ENCODE results near the gene SASH1.

Gene SASH1

DNA sequence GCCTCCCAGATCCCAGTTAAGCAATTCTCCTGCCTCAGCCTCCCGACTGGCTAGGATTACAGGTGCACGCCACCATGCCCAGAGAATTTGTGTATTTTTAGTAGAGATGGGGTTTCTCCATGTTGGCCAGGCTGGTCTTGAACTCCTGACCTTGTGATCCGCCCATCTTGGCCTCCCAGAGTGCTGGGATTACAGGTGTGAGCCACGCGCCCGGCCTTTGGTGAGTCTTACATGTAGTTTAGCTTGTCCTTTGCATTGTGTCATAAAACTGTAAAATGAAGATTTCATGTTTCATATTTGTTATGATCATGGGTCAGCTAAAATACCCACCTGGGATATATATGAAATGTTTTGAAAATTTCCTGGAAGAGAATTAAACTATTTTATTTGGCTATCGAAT lies 183.5 kb downstream of the SASH1 start:
- DNase-seq, result no peak

DNA sequence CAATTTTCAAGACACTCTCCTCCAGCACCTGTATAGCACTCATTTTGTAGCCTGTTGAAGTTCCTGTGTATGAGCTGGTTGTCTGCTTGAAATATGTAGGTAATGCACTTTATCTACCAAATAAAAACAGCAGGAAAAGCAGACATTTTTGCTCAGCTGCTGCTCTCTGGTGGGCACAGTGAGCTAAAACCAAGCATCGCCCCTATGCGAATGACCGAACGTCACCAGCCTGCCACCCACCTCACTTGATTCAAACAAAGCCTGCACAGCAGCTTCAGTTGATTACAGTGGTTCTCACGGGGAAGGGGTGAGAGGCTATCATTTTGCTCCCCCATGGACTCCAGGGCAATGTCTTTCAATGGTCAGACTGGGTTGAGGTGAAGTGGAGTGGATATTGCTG lies 185.7 kb downstream of the SASH1 start:
- peak; percentile 14 for DNase-seq

DNA sequence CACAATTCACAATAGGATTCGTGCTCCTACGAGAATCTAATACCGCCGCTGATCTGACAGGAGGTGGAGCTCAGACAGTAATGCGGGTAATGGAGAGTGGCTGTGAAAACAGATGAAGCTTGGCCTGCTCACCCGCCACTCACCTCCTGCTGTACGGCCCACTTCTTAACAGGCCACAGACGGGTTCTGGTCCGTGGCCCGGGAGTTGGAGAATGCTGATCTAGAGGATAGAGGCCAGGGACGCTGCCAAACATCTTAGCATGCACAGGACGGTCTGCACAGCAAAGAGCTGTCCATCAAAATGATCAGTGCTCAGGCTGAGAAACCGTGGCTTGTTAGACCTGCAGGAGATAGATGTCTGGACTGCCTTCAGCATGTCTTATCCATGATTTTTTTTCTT lies 186.4 kb downstream of the SASH1 start:
- no peak for DNase-seq

DNA sequence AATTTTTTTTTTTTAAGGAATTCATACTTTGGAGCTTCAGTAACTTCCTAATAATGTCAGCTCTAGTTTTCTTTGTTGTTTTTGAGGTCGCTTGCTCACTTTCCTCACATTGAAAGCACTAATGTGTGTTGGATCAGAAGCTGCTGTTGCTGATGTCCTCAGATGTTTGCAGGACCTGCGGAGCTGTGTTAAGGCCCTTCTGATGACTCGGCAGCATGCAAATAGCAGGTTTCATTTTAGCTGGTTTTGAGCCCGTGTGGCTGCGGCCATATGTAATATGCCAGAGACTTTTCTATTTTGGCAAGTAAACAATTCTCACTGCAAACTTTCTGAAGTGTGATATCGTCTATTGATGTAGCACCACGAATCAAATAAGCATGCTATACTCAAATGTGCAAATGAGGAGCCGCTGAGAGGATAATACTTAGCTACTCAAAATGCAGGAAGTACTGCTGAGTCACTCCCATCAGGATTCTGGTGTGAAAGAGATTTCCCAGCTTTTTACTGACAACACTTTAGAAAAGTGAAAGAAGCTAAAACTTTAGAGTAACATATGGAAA lies 187.8 kb downstream of the SASH1 start:
- peak; percentile 62 for DNase-seq

DNA sequence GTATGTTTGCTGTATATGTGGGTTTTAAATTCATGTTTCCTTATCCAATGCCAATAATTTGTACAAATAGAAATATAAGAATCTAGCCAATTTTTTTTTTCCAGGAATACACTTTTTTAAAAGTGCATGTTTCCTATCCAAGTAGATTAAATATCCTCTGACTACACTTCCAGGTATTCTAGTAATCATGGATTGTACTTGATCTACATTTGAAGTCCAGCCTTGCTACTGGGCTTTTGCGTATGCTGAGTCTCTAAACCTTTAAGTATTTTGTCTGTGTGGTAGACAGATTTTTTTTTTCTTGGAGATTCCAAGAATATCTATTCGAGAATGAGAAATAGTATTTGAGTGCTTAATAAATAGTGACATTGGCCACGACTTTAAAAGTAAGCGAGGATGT lies 188.3 kb downstream of the SASH1 start:
- DNase-seq, result no peak

DNA sequence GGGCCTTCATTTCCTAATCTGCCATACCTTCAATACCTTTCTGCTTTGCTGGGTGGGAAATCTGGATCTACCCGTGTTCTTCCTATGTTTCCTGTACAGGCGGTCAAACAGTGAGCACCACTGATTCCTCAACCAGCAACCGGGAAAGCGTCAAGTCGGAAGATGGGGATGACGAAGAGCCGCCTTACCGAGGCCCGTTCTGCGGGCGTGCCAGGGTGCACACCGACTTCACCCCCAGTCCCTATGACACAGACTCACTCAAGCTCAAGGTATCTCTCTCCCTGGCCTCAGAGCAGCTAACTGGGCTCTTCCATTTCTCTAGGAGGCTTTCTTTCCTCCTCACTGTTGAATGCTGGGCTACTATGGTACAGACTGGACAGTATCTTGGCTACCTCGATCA lies 190.1 kb downstream of the SASH1 start:
- no peak for DNase-seq

DNA sequence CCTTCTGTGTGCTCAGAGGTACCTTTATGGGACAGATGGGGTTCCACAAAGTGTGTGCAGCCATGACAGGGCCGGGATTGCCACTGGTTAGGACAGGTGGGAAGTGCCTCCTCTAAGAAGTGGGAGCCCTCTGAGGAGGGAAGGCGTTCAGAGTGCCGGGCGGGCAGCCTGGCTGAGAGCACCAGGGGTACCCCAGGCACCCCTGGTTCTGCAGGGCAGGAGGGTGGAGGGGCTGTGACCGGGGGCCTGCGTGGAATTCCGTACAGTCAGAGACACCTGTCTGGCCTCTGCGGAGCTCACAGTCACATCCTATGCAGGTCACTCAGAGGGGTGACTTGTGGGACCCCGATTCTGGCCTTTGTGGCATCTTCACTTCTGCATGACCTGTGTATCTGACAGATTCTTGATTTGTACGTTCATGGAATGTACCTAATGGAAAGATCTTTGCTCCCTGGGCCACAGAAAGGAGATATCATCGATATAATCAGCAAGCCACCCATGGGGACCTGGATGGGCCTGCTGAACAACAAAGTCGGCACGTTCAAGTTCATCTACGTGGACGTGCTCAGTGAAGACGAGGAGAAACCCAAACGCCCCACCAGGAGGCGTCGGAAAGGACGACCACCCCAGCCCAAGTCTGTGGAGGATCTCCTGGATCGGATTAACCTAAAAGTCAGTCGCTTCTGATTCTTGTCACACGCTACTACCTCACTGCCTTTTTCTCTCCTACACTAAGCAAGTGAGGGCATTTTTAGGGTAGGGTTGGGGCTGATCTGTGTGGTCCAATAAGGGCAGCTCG lies 190.9 kb downstream of the SASH1 start:
- no peak for DNase-seq

DNA sequence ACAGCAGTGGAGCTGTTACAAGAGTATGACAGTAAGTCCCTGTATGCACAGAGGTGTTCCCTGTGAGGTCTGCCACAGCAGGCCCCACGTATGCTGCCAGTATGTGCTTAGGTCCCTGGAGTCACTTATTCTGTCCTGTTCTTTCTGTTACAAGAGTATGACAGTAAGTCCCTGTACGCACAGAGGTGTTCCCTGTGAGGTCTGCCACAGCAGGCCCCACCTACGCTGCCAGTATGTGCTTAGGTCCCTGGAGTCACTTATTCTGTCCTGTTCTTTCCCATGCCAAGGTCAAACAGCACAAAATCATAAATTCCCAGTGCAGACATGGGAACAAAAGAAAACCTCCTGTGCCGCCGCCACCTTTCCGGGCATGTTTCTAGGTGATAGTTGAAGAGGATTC lies 192.2 kb downstream of the SASH1 start:
- no peak for DNase-seq

DNA sequence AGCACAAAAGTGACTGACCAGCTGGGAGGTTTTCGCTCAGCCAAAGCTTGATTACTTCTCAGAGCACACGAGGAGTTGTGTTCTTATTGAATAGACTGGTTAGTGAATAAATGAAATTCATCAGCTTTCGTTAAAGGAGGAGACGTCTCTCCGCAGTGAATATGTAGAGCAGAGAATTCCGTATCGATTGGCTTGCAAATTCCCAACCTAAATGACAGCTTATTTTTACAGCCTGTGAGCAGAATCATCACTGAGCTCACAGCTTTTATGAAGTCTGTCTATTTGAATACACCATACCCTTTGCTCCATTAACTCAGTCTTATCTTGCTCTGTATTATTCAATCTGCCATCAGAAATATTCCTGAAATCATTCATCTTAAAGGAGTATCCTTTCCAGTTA lies 192.7 kb downstream of the SASH1 start:
- no peak for DNase-seq

DNA sequence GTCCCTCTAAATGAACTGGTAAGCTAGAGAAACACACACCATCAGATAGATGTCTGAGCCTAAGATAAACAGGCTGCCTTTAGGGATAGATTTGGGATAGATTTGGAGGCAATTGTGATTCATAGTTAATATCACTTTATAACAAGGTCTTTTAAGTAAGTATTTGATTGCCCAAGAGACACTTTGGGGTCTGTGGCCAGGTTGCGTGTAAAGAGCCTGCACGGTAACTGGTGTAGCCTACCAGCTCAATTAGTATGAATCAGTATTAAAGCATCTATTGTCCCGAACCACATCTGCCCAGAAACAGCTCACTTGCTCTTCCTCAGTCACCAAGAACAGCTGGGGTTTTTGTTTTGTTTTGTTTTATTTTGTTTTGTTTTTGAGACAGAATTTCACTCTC lies 193.3 kb downstream of the SASH1 start:
- no peak for DNase-seq

DNA sequence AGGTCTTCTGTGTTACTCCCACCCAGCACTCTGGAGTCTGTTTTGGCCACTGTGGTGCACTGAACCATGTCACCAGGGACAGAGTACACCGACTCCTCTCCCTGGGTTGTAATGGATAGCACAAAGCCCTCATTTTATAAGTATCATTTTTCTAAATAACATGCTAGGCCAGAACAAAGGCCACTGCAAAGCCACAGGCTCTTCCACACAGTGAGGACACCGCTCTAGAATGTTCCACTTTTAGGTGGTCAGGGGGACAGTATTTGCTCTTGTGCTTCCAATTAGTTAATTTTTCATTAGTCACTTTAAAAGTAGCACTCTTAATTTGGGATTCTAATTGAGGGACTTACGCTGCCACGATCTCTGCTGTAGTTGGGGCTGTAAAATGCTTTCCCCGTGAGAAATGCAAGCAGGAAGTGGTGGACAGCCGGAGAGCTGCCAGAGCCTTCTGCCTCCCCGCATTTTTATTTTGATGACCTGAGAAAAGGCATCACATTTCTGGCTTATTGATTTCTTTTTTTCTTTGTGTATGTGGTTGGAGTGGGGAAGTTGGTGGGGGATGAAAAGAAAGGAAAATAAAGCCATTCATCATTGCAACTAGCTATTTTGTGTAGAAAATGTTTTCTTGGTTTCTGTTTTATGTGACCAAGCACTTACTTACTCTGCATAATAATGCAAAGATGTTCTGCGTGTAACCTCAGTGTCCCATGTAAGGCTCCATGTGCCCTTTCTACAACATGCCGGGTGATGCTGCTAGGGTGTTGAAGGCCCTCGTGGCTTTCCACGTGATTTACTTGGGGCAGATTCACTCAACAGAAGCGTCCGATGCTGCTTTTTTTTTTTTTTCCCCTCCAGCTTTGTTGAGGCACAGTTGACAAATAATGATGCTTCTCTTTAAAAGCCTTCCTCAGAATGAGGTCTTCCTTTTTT lies 195.9 kb downstream of the SASH1 start:
- DNase-seq, result no peak

DNA sequence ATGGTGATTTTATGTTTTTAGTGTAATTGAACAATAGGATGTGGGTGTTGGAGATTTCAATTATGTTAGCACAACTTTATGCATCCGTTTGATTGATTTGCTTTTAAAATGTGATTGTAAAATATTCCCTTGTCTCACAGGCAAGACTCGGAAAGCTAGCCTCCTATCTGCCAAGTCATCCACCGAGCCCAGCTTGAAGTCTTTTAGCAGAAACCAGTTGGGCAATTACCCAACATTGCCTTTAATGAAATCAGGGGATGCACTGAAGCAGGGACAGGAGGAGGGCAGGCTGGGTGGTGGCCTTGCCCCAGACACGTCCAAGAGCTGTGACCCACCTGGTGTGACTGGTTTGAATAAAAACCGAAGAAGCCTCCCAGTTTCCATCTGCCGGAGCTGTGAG lies 200.9 kb downstream of the SASH1 start:
- no peak for DNase-seq

DNA sequence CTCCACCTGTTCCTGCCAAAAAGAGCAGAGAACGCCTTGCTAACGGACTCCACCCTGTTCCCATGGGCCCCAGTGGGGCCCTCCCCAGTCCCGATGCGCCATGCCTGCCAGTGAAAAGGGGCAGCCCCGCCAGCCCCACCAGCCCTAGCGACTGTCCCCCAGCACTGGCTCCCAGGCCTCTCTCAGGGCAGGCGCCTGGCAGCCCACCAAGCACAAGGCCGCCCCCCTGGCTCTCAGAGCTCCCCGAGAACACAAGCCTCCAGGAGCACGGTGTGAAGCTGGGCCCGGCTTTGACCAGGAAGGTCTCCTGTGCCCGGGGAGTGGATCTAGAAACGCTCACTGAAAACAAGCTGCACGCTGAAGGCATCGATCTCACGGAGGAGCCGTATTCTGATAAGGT lies 201.8 kb downstream of the SASH1 start:
- no peak for DNase-seq

DNA sequence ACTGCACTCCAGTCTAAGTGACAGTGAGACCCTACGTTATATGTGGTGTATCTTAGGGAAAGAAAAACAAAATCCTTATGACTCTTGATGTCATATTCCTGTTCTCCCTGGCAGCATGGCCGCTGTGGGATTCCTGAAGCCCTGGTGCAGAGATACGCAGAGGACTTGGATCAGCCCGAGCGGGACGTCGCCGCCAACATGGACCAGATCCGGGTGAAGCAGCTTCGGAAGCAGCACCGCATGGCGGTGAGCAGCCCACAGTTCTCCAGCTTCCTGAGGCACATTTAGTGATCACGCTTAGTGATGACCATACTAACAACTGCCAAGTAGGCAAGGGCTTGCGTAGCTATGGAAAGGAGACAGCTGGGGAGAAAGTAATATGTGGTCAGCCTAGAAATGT lies 203.3 kb downstream of the SASH1 start:
- no peak for DNase-seq

DNA sequence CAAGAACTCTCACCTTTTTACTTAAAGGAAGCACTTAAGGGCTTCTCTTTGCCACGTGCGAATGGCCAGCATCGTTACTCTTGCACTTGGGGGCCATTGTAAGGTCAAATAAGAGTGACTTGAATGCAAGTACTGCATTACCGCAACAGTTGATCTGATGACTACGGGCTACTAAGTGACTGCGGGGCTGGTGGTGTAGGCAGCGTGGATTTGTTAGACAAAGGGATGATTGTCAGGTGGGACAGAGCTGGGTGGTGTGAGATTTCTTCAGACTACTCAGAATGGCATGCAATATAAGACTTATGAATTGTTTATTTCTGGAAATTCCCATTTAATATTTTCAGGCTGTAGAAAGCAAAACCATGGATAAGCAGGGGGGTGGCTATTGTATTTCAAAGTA lies 204.5 kb downstream of the SASH1 start:
- no peak for DNase-seq

DNA sequence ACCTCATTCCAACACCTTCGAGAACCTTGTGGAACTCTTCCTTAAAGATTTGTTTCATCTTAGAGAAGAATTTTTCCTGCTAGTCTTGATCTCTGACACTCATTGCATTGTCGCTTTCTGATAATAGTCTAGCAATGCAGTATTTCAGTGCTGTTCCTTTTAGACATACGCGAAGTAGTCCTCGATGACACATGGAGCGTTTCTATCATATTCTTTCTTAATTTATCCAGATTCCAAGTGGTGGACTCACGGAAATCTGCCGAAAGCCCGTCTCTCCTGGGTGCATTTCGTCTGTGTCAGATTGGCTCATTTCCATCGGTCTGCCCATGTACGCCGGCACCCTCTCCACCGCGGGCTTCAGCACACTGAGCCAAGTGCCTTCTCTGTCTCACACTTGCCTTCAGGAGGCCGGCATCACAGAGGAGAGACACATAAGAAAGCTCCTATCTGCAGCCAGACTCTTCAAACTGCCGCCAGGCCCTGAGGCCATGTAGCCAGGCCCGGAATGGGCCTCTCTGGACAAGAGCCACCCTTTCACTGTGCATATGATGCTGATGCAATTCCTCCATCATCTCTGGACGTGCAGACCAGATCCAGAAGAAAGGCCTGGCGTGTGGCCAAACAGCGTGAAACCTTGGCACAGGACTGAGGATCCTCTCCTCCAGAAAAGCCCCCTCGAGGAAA lies 205.6 kb downstream of the SASH1 start:
- DNase-seq, result no peak

DNA sequence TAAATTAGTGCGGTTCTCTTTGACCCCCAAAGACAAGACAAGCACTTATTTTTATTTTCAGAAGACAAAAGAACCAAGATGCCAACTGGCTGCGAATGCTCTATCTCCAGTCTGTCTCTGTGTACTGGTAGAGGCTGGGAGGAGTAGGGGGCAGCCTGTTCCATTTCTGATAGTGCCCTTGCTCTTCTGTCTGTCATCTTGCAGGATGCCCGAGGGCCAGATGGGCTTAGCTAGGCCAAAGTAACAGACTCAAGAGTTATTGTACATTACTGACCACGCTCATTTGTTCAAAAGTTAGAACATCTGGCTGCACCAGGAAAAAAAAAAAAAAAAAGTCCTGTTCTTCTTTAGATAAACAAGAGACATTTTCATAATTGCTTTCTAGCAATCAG lies 206.1 kb downstream of the SASH1 start:
- no peak for DNase-seq

DNA sequence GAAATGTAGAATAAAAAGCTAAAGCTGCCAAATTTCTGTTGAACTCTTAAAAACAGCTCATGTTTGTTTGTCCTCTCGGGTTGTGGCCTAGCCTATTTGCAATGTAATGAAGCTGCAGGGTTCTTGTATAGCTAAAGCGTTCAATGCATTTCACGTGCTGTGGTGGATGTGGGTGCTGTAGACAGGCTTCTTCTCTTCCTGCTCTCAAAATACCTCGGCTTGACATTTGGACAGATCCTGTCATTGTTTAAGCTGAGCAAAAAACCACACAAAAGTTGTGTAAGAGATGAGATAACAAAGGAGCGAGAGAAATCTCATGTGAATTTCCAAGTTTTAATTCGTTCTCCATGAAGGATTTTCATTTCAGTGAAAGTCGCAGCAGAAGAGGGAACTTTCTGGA lies 207.9 kb downstream of the SASH1 start:
- peak; percentile 59 for DNase-seq

DNA sequence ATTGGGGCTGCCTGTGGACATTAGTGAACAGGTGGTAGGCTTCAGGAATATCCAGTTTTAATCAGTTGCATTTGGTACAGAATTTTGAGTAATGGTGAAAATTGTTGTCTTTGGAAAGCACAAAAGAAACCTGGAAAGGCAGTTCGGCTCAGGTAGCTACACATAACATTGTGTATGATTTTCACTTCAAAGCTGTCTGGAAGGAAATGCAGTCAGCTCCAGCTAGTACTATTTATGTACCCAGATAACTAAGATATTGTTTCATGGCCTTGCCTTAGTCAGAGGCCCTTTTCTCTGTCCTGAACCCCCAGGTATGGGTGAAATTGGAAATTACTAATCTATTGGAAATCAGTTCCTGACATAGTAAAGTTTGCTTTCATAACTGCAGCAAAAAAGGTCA lies 208.6 kb downstream of the SASH1 start:
- DNase-seq, result no peak

DNA sequence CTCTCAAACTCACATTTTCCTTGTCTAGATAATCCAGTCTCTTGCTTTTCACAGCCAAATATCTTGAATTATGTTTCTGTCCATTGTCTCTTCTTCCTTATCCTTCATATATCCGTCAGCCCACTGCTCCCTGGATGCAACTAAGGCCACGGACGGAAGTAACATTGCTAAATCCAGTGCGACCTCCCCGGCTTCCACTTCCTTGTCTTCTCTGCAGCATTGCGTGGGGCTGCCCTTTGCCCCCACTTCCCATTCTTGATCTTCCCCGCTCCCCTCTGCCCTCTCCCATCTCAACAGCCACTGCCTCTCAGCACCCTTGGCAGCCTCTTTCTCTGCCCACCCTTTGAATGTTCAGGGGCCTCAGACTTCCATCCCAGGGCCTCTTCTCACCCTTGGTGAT lies 213.8 kb downstream of the SASH1 start:
- no peak for DNase-seq

DNA sequence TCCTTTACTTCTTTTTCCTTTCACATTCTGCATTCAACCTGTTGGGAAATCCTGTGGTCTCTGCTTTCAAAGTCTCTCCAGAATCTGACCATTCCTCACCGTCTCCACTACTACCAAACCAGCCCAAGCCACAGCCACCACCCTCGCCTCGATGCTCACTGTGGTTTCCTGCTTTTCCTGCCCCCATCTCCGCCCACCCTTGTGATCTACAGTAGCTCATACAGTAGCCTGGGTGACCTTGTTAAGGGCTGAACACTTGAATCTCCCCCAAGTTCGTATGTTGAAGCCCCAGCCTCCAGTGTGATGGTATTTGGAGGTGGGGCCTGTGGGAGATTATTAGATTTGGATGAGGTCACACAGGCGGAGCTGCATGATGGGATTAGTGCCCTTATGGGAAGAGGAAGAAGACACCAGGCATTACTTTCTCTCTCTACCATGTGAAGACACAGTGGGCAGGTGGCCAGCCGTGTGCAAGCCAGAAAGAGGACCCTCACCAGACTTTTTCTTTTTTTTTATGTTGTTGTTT lies 215.2 kb downstream of the SASH1 start:
- DNase-seq, result peak; percentile 80

DNA sequence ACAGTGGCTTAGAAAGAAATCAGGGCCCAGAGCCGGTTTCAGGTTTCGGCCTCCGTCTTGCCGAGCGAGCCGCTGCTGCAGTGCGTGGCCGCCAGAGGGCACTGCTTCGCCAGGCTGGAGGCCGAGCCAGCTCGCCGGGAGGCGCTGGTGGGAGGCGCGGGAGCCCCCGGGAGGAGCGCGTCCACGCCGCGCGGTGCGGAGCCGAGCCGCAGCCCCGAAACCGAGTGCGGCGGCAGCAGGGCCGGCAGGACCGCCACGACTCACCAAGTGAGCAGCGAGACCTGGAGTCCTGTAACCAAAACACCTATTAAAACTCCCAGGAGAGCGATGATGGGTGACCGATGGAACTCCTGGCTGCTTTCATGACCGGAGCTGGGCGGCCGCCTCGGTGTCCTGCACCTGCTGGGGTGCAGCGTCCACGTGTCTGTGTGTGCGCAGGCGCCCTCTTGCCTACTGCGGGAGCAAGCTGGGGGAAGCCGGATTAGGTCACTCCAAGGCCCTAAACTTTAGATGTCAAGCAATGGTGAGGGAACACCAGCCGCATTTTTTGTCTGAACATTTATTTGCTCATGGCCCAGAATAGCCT lies 217.3 kb downstream of the SASH1 start:
- peak; percentile 75 for DNase-seq

DNA sequence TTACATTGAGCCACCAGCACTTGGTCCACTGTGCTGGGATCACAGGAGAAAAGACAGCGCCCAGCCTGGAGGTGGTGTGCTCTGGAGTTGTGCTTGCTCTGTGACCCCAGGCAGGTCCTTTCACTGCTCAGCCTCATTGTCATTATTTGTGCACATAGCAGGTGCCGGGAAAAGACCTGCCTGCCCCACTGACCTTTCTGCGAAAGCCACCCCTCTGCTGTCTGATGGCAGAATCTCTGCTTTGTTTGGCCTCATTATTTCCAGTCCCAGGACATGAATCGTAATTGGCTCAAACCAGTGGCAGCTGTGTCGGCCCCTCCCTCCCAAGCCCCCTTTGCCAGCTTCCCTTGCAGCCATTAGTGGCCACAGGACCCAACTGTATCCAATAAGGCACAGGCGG lies 219.0 kb downstream of the SASH1 start:
- no peak for DNase-seq
